Measurements from ENCODE around the gene COG3. TPM values are rescaled to one million over a fixed set of nuclear protein-coding genes. Genes with fewer than 3 reads are reported as not detected.

Gene COG3
- total RNA-seq, 1 experiment from 2014 or later = 17.6 TPM

DNA sequence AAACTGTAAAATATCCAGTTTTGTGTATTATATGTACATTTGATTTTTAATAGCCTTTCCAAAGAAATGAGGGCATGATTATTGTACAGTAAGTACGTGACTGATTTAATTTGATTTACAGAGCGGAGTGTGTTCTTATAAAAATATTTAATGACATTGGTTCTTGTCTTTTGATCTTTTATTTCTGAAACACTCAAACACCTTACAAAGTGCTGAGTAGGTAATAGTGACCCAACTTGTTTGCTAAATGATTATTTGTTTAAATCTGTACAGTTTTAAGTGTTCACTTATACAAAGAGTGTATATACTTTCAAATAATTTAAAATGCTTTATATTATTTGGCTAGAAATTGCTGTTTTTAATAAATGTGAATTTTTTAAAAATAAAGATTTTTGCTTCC, 71.5 kb downstream of the COG3 start:
- DNase-seq (ENCODE audit: low read depth, low spot score) = no peak
- no peaks in the 10 kb centered on the region for H4K20me1 ChIP-seq (ENCODE audit: insufficient read depth)
- no peaks in the 10 kb centered on the region for H3K79me2 ChIP-seq (ENCODE audit: insufficient read depth, low read length)
- ChIA-PET POLR2A (no interaction called here), CTCF (no interaction called here), RAD21 (ENCODE audit: low non-redundant PET in 1 of 2, low total read pairs in 2 of 2, uncharacterized antibody in 2 of 2, unreplicated experiment in 2 of 2) (no interaction called here)
- no peaks in the 10 kb centered on the region for H3K4me1 ChIP-seq (ENCODE audit: control insufficient read depth in 1 of 2, insufficient read depth in 2 of 2, low read length in 2 of 2)
- no peak overlapping the region for H3K9ac ChIP-seq (ENCODE audit: low read length)
- no peak overlapping the region for H3K4me2 ChIP-seq (ENCODE audit: low read length)
- no TSS peak for BruUV-seq (replicated peaks)
- H3K27me3 ChIP-seq (ENCODE audit: insufficient read depth, low read length) = no peaks in the 10 kb centered on the region
- no peaks in the 10 kb centered on the region for H3K9me2 ChIP-seq (ENCODE audit: insufficient read depth)
- no peaks in the 10 kb centered on the region for H3K9me3 ChIP-seq (ENCODE audit: control insufficient read depth in 1 of 2, insufficient read depth in 1 of 2, low read depth in 1 of 2, low read length in 2 of 2)
- H3K36me3 ChIP-seq (ENCODE audit: control insufficient read depth in 1 of 2, insufficient read depth in 2 of 2, low read length in 2 of 2) = peaks cover 6 to 13% of the 10 kb centered on the region in 2 experiments; a peak in 2 of 4 replicates
- H3K27ac ChIP-seq (ENCODE audit: low read depth, low read length) = no peak overlapping the region
- H3K4me3 ChIP-seq (replicated peaks in 1 of 2; ENCODE audit: low read depth in 1 of 2, low read length in 2 of 2) = no peak overlapping the region
- TF ChIP-seq TCF7L2 (IDR thresholded peaks at IDR 0.05; ENCODE audit: borderline replicate concordance, extremely low read depth, insufficient read depth, insufficient read length) (no peak), ZFX (IDR thresholded peaks at IDR 0.05) (no peak), MAX (IDR thresholded peaks at IDR 0.05) (no peak)
- no peak overlapping the region for H2AFZ ChIP-seq (ENCODE audit: low read depth, low read length, poor library complexity, severe bottlenecking)
- intact Hi-C loops (cut with micrococcal nuclease) = no loop called here
- ATAC-seq = no peak

DNA sequence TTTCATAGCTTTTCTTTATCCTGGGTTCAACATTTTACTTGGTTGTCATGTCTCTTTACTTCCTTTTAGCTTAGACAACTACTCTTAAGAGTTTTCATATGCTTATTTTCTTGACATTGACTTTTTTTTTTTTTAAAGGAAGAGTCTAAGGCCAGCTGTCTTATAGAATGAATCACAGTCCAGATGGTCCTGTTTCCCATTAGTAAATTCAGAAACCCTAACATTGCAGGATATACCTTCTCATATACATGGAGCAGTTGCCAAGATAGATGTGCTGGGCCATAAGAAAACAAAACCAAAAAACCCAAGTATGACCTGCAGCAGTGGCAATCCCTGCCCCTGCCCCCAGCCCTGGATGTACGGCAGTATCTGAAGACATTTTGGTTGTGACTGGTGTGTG, 72.8 kb downstream of the COG3 start:
- ChIA-PET POLR2A (no interaction called here), RAD21 (ENCODE audit: low non-redundant PET in 1 of 2, low total read pairs in 2 of 2, uncharacterized antibody in 2 of 2, unreplicated experiment in 2 of 2) (no interaction called here), CTCF (no interaction called here)
- DNase-seq (ENCODE audit: low read depth, low spot score) = no peak
- Histone ChIP-seq H3K9ac (ENCODE audit: low read length) (no peak overlapping the region), H3K27me3 (ENCODE audit: insufficient read depth, low read length) (no peaks in the 10 kb centered on the region), H3K36me3 (ENCODE audit: control insufficient read depth in 1 of 2, insufficient read depth in 2 of 2, low read length in 2 of 2) (peaks cover 6 to 13% of the 10 kb centered on the region in 2 experiments; a peak in 2 of 4 replicates), H3K9me3 (ENCODE audit: control insufficient read depth in 1 of 2, insufficient read depth in 1 of 2, low read depth in 1 of 2, low read length in 2 of 2) (no peaks in the 10 kb centered on the region), H3K79me2 (ENCODE audit: insufficient read depth, low read length) (no peaks in the 10 kb centered on the region), H4K20me1 (ENCODE audit: insufficient read depth) (no peaks in the 10 kb centered on the region), H3K4me1 (ENCODE audit: control insufficient read depth in 1 of 2, insufficient read depth in 2 of 2, low read length in 2 of 2) (no peaks in the 10 kb centered on the region), H3K9me2 (ENCODE audit: insufficient read depth) (no peaks in the 10 kb centered on the region), H3K4me3 (replicated peaks in 1 of 2; ENCODE audit: low read depth in 1 of 2, low read length in 2 of 2) (no peak overlapping the region), H3K27ac (ENCODE audit: low read depth, low read length) (no peak overlapping the region), H3K4me2 (ENCODE audit: low read length) (no peak overlapping the region), H2AFZ (ENCODE audit: low read depth, low read length, poor library complexity, severe bottlenecking) (no peak overlapping the region)
- intact Hi-C loops (cut with micrococcal nuclease) = no loop called here
- ATAC-seq = no peak
- no peak for TF ChIP-seq ZNF274 (IDR thresholded peaks at IDR 0.05; ENCODE audit: low read depth, low read length)
- TF ChIP-seq, protein P1, sequence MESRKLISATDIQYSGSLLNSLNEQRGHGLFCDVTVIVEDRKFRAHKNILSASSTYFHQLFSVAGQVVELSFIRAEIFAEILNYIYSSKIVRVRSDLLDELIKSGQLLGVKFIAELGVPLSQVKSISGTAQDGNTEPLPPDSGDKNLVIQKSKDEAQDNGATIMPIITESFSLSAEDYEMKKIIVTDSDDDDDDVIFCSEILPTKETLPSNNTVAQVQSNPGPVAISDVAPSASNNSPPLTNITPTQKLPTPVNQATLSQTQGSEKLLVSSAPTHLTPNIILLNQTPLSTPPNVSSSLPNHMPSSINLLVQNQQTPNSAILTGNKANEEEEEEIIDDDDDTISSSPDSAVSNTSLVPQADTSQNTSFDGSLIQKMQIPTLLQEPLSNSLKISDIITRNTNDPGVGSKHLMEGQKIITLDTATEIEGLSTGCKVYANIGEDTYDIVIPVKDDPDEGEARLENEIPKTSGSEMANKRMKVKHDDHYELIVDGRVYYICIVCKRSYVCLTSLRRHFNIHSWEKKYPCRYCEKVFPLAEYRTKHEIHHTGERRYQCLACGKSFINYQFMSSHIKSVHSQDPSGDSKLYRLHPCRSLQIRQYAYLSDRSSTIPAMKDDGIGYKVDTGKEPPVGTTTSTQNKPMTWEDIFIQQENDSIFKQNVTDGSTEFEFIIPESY (IDR thresholded peaks at IDR 0.05; ENCODE audit: extremely low read depth, insufficient replicate concordance, low read length) = no peak
- BruUV-seq (replicated peaks) = no TSS peak
